GM12874 (cell line): Measurements from ENCODE around the gene AFAP1L2.

Source experiments
- TF ChIP-seq, protein P1 (sequence below): IDR thresholded peaks from 2 replicates; pipeline ENCODE4 v1.5.1; 2011; ENCODE audit warnings: low read depth, mild to moderate bottlenecking, control low read depth, low read length, moderate library complexity; ENCODE audit not compliant: insufficient read depth

Gene AFAP1L2

DNA sequence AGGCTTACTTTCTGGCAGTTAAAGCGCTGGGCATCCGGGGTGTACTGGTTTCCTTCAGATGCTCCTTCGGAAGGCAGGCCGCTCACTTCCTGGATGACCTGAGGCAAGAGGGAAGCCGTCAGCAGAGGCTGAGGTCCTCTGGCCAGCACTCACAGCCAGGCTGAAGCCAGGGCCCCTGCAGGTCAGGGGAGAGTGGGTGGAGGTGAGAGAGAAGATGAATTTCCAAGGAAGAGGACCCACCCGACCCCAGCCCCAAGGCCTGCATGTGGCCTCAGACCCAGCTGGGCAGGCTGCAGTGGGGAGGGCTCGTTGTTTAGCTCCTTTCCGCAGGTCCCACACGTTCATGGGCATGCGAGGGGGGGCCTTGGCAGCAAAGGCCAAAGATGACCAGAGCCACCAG, 94.0 kb downstream of the AFAP1L2 start:
- TF ChIP-seq, protein P1, sequence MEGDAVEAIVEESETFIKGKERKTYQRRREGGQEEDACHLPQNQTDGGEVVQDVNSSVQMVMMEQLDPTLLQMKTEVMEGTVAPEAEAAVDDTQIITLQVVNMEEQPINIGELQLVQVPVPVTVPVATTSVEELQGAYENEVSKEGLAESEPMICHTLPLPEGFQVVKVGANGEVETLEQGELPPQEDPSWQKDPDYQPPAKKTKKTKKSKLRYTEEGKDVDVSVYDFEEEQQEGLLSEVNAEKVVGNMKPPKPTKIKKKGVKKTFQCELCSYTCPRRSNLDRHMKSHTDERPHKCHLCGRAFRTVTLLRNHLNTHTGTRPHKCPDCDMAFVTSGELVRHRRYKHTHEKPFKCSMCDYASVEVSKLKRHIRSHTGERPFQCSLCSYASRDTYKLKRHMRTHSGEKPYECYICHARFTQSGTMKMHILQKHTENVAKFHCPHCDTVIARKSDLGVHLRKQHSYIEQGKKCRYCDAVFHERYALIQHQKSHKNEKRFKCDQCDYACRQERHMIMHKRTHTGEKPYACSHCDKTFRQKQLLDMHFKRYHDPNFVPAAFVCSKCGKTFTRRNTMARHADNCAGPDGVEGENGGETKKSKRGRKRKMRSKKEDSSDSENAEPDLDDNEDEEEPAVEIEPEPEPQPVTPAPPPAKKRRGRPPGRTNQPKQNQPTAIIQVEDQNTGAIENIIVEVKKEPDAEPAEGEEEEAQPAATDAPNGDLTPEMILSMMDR: no peak

DNA sequence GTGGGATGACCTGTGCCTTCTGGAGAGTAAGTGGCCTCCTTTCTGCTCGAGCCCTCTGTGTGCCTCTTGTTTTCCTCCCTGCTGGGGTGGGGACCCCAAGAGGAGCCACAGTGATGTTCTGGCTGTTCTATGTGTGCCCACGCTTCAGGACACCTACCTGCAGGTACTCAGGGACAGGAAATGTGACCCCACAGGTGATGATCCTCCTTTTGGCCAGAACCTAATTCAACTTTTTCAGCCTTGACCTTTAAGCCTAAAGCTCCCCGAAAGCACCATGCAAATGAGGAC, 95.0 kb downstream of the AFAP1L2 start:
- TF ChIP-seq, protein P1: no peak

DNA sequence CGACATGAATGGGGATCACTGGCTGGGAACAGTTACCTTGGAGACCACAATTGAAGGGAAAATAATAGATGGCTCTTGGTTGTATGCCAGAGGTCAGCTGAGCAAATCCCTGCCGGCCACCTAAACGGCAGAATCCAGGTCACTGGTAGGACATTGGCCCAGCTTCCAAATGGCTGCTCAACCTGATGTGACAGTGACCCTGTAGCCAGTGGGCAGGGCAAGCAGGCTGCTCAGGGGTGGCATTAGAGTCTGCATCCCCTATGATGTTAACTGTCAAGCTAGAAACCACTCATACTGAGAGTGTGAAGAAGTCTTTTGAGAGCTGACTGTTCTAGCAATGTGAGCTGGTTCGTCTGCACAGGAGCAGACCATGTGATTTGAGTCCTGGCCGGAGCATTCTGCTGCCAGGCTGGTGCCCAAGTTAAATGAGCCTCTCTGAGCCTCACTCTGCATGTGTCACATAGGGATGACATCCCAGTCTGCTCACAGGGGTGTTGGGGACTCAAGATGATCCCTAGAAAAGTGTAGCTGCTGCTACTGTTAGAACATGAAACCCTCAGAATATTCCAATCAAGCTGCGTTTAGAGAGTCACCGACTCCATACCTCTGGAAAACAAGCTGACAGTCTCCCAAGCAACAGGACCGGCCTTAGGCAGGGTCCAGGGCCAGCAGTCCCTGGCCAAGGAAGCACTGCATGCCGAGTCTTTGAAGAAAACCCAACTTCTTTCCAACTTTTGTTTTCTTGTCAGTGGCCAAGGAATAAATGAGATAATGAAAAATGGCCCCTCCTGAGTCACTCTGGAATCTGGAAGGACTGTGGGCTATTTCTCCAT, 95.6 kb downstream of the AFAP1L2 start:
- TF ChIP-seq, protein P1: no peak

DNA sequence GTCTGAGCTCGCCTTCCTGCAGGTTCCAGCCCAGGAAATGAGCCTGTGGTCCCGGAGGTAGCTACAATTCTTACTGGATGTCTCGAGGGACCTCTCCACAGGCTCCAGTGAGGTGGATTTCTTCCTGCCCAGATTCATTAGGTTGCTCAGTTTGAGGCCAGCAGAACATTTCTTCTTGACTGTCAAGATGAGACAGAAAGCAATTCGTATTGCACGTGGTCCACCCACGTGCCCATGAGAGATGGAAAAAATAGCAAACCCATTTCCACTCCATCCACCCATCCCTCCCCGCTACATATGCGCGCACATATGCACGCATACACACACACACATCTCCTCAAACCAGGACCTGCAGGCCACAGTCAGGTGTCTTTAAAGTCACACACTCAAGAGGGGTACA, 96.6 kb downstream of the AFAP1L2 start:
- TF ChIP-seq, protein P1: no peak

DNA sequence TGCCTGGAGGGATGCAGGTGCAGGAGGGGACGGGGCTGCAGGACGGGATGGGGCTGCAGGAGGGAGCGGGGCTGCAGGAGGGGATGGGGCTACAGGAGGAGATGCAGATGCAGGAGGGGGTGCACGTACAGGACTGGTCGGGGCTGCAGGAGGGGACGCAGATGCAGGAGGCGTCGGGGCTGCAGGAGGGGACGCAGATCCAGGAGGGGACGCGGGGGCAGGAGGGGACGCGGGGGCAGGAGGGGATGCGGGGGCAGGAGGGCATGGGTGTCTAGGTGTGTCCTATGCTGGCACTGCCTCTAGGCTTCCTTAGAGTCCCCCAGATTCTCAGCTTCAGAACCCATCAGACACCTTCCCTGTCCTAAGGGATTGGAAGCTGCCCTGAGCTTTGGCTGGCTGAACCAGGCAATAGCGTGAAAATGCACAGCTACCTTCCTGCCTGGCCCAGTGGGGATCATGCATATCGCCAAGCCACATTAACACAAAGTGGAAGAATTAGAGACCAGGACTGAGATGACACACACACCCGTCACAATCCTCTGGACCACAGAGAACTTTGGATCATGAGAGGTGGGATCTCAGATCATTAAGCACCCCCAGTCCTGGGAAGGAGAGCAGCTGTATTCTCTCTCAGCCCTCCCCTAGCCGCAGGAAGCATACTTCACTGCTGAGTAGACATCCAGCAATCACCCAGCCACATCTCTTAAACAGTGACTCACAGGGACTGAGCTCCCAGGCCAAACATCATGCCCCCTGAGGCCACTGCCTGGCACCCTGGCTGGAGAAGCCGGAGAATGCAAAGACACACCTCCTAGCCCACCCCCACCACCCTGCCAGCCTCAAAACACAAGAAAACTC, 98.0 kb downstream of the AFAP1L2 start:
- TF ChIP-seq, protein P1: no peak

DNA sequence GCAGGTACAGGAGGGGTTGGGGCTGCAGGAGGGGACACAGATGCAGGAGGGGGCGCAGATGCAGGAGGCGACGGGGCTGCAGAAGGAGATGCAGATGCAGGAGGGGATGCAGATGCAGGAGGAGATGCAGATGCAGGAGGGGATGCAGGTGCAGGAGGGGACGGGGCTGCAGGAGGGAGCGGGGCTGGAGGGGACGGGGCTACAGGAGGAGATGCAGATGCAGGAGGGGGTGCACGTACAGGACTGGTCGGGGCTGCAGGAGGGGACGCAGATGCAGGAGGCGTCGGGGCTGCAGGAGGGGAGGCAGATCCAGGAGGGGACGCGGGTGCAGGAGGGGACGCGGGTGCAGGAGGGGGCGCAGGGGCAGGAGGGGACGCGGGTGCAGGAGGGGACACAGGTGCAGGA, 98.8 kb downstream of the AFAP1L2 start:
- TF ChIP-seq, protein P1: no peak

DNA sequence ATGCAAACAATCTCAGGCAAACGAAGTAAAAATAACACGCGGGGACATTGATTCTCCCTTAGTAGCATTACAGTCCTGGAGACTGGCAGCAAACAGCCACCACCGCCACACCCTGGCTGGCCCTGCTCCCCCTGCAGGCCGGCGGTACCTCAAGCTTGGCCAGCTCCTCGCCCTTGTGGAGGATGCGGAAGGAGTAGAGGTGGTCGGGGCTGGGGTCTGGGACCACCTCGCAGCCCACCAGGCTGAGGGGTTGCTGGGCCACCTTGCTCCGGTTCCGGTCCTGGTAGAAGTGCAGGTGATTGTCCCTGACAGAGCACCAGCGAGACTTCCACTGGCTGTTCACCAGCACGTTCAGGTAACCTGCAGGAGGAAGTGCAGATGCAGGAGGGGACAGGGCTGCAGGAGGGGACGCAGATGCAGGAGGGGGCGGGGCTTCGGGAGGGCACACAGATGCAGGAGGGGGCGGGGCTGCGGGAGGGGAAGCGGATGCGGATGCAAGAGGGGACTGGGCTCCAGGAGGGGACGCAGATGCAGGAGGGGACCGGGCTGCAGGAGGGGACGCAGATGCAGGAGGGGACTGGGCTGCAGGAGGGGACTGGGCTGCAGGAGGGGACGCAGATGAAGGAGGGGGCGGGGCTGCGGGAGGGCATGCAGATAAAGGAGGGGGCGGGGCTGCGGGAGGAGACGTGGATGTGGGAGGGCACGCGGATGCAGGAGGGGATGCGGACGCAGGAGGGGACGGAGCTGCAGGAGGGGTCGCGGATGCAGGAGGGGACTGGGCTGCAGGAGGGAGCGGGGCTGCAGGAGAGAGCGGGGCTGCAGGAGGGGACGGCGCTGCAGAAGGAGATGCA, 99.5 kb downstream of the AFAP1L2 start:
- TF ChIP-seq, protein P1: peak; percentile 70
